ENCODE results near the gene C12orf75.

C12orf75 gene

GRCh38 chr12:105417732-105418131 lies 87.2 kb downstream of the C12orf75 start:
- DNase-seq (ENCODE audit: low read depth, low spot score) = no peak

GRCh38 chr12:105418229-105418628 lies 87.7 kb downstream of the C12orf75 start:
- DNase-seq (ENCODE audit: low read depth, low spot score) = peak; percentile 47

- peak; percentile 81 for DNase-seq (ENCODE audit: low read depth, low spot score)
Measured at GRCh38 chr12:105418821-105419291, 88.4 kb downstream of the C12orf75 start.

- DNase-seq (ENCODE audit: low read depth, low spot score) = no peak
Measured at GRCh38 chr12:105419606-105420005, 89.1 kb downstream of the C12orf75 start.

- DNase-seq (ENCODE audit: low read depth, low spot score) = no peak
Measured at GRCh38 chr12:105420046-105420445, 89.6 kb downstream of the C12orf75 start.

GRCh38 chr12:105420659-105421240 lies 90.3 kb downstream of the C12orf75 start:
- peak; percentile 77 for DNase-seq (ENCODE audit: low read depth, low spot score)

All from ELF-1 (cell line).